Caco-2 (cell line): ENCODE results near the gene PTPRF. TPM values are rescaled to one million over a fixed set of nuclear protein-coding genes. Genes with fewer than 3 reads are reported as not detected.

Experiments
- BruUV-seq: library from RNA; stranded (reverse); fragments of 400-500 nt; replicated peaks from 2 replicates; lab custom pipeline; 2021; lab: Mats Ljungman, UMichigan
- CTCF ChIA-PET: fragments of 300-600 bp; sonication (Branson Sonifier 250); formaldehyde crosslinking; loops from one replicate; lab custom pipeline; 2022; ENCODE audit warnings: antibody characterized with exemption; lab: Charles Lee
- POLR2A ChIA-PET: fragments of 300-600 bp; sonication (Branson Sonifier 250); formaldehyde crosslinking; loops from one replicate; lab custom pipeline; 2022; ENCODE audit warnings: antibody characterized with exemption; lab: Charles Lee
- DNase-seq, 2 experiments: peaks; one replicate each; pipeline versions ENCODE4 v3.0.0 to v3.0.0-alpha.2; 2020 to 2022
- H3K27me3 ChIP-seq: replicated peaks from 2 replicates; pipeline ENCODE4 v1.6.0; 2011; ENCODE audit warnings: low read length; ENCODE audit not compliant: control insufficient read depth, insufficient read depth
- H3K36me3 ChIP-seq: 2 replicates; pipeline ENCODE4 v1.5.1; 2011; ENCODE audit warnings: low read length; ENCODE audit not compliant: control insufficient read depth, insufficient read depth
- H3K4me1 ChIP-seq: fragments of 250-450 bp; sonication (Bioruptor Pico); 2 replicates; pipeline ENCODE4 v1.5.1; 2020; ENCODE audit warnings: mild to moderate bottlenecking
- H3K4me3 ChIP-seq: 2 replicates; pipeline ENCODE4 v1.5.1; 2011; ENCODE audit warnings: low read depth, mild to moderate bottlenecking, control low read depth, low read length
- H3K9me3 ChIP-seq: fragments of 250-450 bp; sonication (Bioruptor Pico); 2 replicates; pipeline ENCODE4 v1.5.1; 2020; ENCODE audit warnings: mild to moderate bottlenecking, moderate library complexity
- H3K27ac Mint-ChIP-seq: one replicate; pipeline ENCODE4 v1.8.0; 2022; ENCODE audit warnings: mixed read lengths; ENCODE audit not compliant: unreplicated experiment
- H3K27me3 Mint-ChIP-seq: one replicate; pipeline ENCODE4 v1.8.0; 2022; ENCODE audit warnings: mixed read lengths; ENCODE audit not compliant: insufficient read depth, unreplicated experiment
- H3K36me3 Mint-ChIP-seq: one replicate; pipeline ENCODE4 v1.8.0; 2022; ENCODE audit warnings: mild to moderate bottlenecking, mixed read lengths; ENCODE audit not compliant: insufficient read depth, unreplicated experiment
- H3K4me1 Mint-ChIP-seq: one replicate; pipeline ENCODE4 v1.8.0; 2022; ENCODE audit warnings: low read depth, mixed read lengths; ENCODE audit not compliant: unreplicated experiment
- H3K4me3 Mint-ChIP-seq: one replicate; pipeline ENCODE4 v1.8.0; 2022; ENCODE audit warnings: mild to moderate bottlenecking, moderate library complexity, mixed read lengths; ENCODE audit not compliant: unreplicated experiment
- H3K9me3 Mint-ChIP-seq: one replicate; pipeline ENCODE4 v1.8.0; 2022; ENCODE audit warnings: mixed read lengths; ENCODE audit not compliant: unreplicated experiment
- CTCF ChIP-seq, 2 experiments: fragments of 200-600 bp in 1 of 2; IDR thresholded peaks; 1 replicate in 1 of 2; 2 replicates in 1 of 2; pipeline versions ENCODE4 v1.5.1 to v1.8.0; 2011 to 2022; ENCODE audit warnings: antibody characterized with exemption in 1 of 2, control low read depth in 1 of 2, inconsistent platforms in 1 of 2, low read depth in 1 of 2, low read length in 1 of 2, mild to moderate bottlenecking in 1 of 2, moderate library complexity in 1 of 2; ENCODE audit not compliant: insufficient read depth in 1 of 2, severe bottlenecking in 1 of 2, unreplicated experiment in 1 of 2
- intact Hi-C: fragments of 100-400 bp; cut with micrococcal nuclease; formaldehyde crosslinking; loops from one replicate; pipeline ENCODE4 v1.10.0; 2022; ENCODE audit not compliant: unreplicated experiment
- total RNA-seq: library from RNA; stranded (reverse); gene quantifications from 2 replicates; pipeline ENCODE4 v1.2.3, GENCODE V29; 2022

PTPRF gene
- total RNA-seq, 1 experiment from 2014 or later, result 158 TPM

DNA sequence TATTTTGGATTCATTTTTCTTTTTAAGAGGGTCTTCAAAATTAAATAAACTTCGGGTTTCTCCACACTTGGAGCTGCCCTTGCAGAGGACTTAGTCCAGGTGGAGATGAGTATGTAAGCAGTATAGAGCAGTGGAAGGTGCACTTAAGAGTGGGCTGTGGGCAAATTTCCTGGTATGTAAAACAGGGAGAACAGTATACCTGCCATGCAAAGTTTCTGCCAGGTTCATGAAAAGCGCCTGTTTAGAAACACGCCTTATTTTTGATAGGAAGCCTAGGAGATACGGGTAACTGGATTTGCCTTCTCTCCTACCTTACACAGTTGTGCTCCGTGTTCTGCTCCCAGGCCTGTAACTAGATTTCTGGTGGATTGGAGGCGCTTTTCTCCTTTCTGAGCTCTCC lies 120.5 kb downstream of the PTPRF start:
- Mint-ChIP-seq H3K9me3 (no peaks in the 10 kb centered on the region), H3K27me3 (no peaks in the 10 kb centered on the region), H3K27ac (no peak overlapping the region), H3K4me1 (peaks cover 7% of the 10 kb centered on the region), H3K4me3 (peak overlapping the region; percentile 84), H3K36me3 (peaks cover 47% of the 10 kb centered on the region)
- Histone ChIP-seq H3K4me3 (peak overlapping the region; percentile 72), H3K36me3 (peaks cover 5% of the 10 kb centered on the region), H3K4me1 (no peaks in the 10 kb centered on the region), H3K9me3 (no peaks in the 10 kb centered on the region), H3K27me3 (no peaks in the 10 kb centered on the region)
- intact Hi-C loops, result loop anchor here (2.0 kb wide), 1 partner anchor 122 kb away; no protein-coding TSS in a partner anchor
- ChIA-PET POLR2A (interaction anchor here (0.6 to 1.8 kb wide), 6 partner anchors 11 to 224 kb away, joined by 3 to 9 read pairs (median 6); partner anchors contain the start of genes HYI and PTPRF), CTCF (interaction anchor here (1.9 kb wide), 1 partner anchor 97 kb away, joined by 8 read pairs; no protein-coding TSS in a partner anchor)
- BruUV-seq, result TSS peak; percentile 36
- no peak for TF ChIP-seq CTCF (IDR thresholded peaks at IDR 0.05; ENCODE audit: insufficient read depth in 1 of 2, low read depth in 1 of 2, low read length in 1 of 2, severe bottlenecking in 1 of 2, unreplicated experiment in 1 of 2)
- no peak for DNase-seq

- CTCF ChIA-PET, result no interaction called here
- no peak overlapping the region for H3K27ac Mint-ChIP-seq
Observed at GRCh38 chr1:43651902-43652301, 121.2 kb downstream of the PTPRF start.

DNA sequence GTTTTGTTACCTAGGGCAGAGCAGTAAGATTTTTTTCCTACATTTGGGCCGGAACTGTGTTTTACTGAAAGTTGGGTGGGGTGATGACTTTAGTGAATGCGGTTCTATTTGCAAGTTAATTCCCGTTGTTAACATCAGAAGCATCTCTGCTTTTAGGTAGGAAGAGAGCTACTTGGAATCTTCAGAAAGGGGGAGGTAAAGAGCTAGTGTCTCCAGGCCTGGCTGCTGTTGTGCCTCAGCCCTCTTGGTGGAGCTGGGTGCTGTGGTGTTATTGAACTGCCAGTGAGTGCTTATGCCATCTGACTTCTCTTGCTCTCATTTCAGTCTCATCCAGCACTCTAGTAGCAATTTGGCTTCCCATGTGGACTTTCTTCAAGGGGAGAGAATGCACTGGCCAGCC lies 122.7 kb downstream of the PTPRF start:
- Mint-ChIP-seq H3K27me3 (no peaks in the 10 kb centered on the region), H3K36me3 (peaks cover 68% of the 10 kb centered on the region), H3K9me3 (no peaks in the 10 kb centered on the region), H3K4me1 (peaks cover 7% of the 10 kb centered on the region), H3K4me3 (no peak overlapping the region), H3K27ac (no peak overlapping the region)
- ChIA-PET CTCF (interaction anchor here (0.6 to 0.8 kb wide), 2 partner anchors 13 to 355 kb away, joined by 3 to 4 read pairs; no protein-coding TSS in a partner anchor), POLR2A (no interaction called here)
- Histone ChIP-seq H3K27me3 (no peaks in the 10 kb centered on the region), H3K4me3 (no peak overlapping the region), H3K9me3 (no peaks in the 10 kb centered on the region), H3K4me1 (no peaks in the 10 kb centered on the region), H3K36me3 (peaks cover 5% of the 10 kb centered on the region)
- no peak for DNase-seq
- BruUV-seq, result no TSS peak
- no peak for TF ChIP-seq CTCF (IDR thresholded peaks at IDR 0.05; ENCODE audit: insufficient read depth in 1 of 2, low read depth in 1 of 2, low read length in 1 of 2, severe bottlenecking in 1 of 2, unreplicated experiment in 1 of 2)
- intact Hi-C loops, result no loop called here

More at GRCh38 chr1:43651902-43652301, 121.2 kb downstream of the PTPRF start:
- Mint-ChIP-seq H3K4me1 (peaks cover 7% of the 10 kb centered on the region), H3K4me3 (peak overlapping the region; percentile 84), H3K9me3 (no peaks in the 10 kb centered on the region), H3K27me3 (no peaks in the 10 kb centered on the region), H3K36me3 (peaks cover 55% of the 10 kb centered on the region)
- Histone ChIP-seq H3K9me3 (no peaks in the 10 kb centered on the region), H3K4me3 (no peak overlapping the region), H3K4me1 (no peaks in the 10 kb centered on the region), H3K27me3 (no peaks in the 10 kb centered on the region), H3K36me3 (peaks cover 5% of the 10 kb centered on the region)
- intact Hi-C loops, result loop anchor here (2.0 kb wide), 1 partner anchor 123 kb away; no protein-coding TSS in a partner anchor
- DNase-seq, result no peak
- POLR2A ChIA-PET, result interaction anchor here (0.6 kb wide), 1 partner anchor 225 kb away, joined by 3 read pairs; no protein-coding TSS in a partner anchor
- no TSS peak for BruUV-seq
- no peak for TF ChIP-seq CTCF (IDR thresholded peaks at IDR 0.05; ENCODE audit: insufficient read depth in 1 of 2, low read depth in 1 of 2, low read length in 1 of 2, severe bottlenecking in 1 of 2, unreplicated experiment in 1 of 2)
